Thoracic aorta (tissue), 2 donors: ENCODE measurements around the gene ACSL6. TPM values are rescaled to one million over a fixed set of nuclear protein-coding genes. Genes with fewer than 3 reads are reported as not detected.

Experiments
- ATAC-seq: fragments of 150-250 bp; one replicate; pipeline ENCODE4 v1.8.0; 2017; ENCODE audit warnings: low read depth; ENCODE audit not compliant: insufficient number of reproducible peaks, low FRiP score
- DNase-seq: peaks from one replicate; pipeline ENCODE4 v3.0.0-alpha.2; 2020; ENCODE audit warnings: low spot score
- H3K27ac ChIP-seq, 2 donors: fragments of 200-600 bp; sonication (generic); 1 replicate in 1 of 2; 2 replicates in 1 of 2; pipeline ENCODE4 v1.5.1; 2016; ENCODE audit warnings: mild to moderate bottlenecking in 2 of 2, moderate library complexity in 2 of 2
- H3K27me3 ChIP-seq: fragments of 200-600 bp; sonication (generic); replicated peaks from 2 replicates; pipeline ENCODE4 v1.6.0; 2016; ENCODE audit warnings: mild to moderate bottlenecking; ENCODE audit not compliant: insufficient read depth
- H3K36me3 ChIP-seq: fragments of 200-600 bp; sonication (generic); one replicate; pipeline ENCODE4 v1.5.1; 2016
- H3K4me1 ChIP-seq, 2 donors: fragments of 200-600 bp; sonication (generic); 1 replicate in 1 of 2; 2 replicates in 1 of 2; pipeline versions ENCODE4 v1.5.1 to v1.6.0; 2016; ENCODE audit warnings: low read depth in 2 of 2, mild to moderate bottlenecking in 1 of 2; ENCODE audit not compliant: control insufficient read depth in 1 of 2
- H3K4me3 ChIP-seq: fragments of 200-600 bp; sonication (generic); 2 replicates; pipeline ENCODE4 v1.5.1; 2016; ENCODE audit warnings: mild to moderate bottlenecking
- H3K9me3 ChIP-seq: fragments of 200-600 bp; sonication (generic); 2 replicates; pipeline ENCODE4 v1.5.1; 2016
- total RNA-seq, 2 donors: library from RNA; depleted of rRNA; stranded (reverse); fragments of >200 nt; gene quantifications; one replicate each; pipeline versions ENCODE4 v1.1.0 to v1.2.3, GENCODE V29; 2016
- TF ChIP-seq, protein P1 (sequence below): fragments of 200-600 bp; sonication (generic); IDR thresholded peaks from one replicate; pipeline ENCODE4 v1.5.1; 2019; ENCODE audit warnings: antibody characterized with exemption

Gene ACSL6
- total RNA-seq, 2 donors from 2014 or later: 1.6 TPM

DNA sequence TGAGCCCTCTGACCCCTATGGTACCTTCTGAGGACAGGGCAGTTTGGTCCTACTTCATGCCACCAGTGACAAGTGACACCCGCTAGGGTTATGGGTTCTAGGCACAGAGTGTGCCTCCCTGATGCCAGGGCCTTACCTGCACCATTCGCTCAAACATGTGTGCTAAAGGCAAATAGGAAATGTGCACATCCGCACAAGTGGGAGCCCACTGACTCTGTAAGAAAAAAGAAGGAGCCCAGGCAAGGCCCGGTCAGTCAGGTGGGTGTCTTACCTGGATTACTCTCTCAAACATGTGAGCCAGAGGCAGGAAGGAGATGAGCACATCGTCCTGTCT lies 36.9 kb downstream of the ACSL6 start:
- DNase-seq: no peak
- ATAC-seq: no peak
- H3K4me3 ChIP-seq: no peak overlapping the region
- no peak overlapping the region for H3K27ac ChIP-seq
- no peaks in the 10 kb centered on the region for H3K9me3 ChIP-seq
- no peaks in the 10 kb centered on the region for H3K36me3 ChIP-seq
- TF ChIP-seq, protein P1, sequence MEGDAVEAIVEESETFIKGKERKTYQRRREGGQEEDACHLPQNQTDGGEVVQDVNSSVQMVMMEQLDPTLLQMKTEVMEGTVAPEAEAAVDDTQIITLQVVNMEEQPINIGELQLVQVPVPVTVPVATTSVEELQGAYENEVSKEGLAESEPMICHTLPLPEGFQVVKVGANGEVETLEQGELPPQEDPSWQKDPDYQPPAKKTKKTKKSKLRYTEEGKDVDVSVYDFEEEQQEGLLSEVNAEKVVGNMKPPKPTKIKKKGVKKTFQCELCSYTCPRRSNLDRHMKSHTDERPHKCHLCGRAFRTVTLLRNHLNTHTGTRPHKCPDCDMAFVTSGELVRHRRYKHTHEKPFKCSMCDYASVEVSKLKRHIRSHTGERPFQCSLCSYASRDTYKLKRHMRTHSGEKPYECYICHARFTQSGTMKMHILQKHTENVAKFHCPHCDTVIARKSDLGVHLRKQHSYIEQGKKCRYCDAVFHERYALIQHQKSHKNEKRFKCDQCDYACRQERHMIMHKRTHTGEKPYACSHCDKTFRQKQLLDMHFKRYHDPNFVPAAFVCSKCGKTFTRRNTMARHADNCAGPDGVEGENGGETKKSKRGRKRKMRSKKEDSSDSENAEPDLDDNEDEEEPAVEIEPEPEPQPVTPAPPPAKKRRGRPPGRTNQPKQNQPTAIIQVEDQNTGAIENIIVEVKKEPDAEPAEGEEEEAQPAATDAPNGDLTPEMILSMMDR: no peak
- H3K4me1 ChIP-seq: peaks cover 0 to 15% of the 10 kb centered on the region in 2 donors
- no peaks in the 10 kb centered on the region for H3K27me3 ChIP-seq

DNA sequence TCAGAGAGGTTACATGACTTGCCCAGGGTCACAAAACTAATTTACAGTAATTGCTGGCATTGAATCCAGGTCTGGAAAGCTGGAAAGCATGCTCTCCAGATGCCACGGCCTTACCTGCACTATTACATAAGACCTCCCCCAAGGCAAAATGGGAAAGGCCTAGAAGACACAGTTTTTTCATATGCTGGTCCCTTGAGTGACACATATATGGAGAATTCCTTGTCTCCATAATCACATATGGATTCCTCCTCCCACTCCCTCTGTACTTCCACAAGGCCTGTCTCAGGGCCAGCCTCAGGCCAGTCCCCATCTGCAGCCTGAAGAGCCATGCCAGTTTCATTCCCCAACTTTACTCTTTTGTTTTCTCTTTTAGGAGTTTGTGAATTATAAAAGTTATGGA lies 37.4 kb downstream of the ACSL6 start:
- TF ChIP-seq, protein P1: no peak
- H3K9me3 ChIP-seq: no peaks in the 10 kb centered on the region
- peaks cover 0 to 15% of the 10 kb centered on the region in 2 donors for H3K4me1 ChIP-seq
- no peak overlapping the region for H3K27ac ChIP-seq
- no peaks in the 10 kb centered on the region for H3K27me3 ChIP-seq
- H3K4me3 ChIP-seq: no peak overlapping the region
- ATAC-seq: no peak
- DNase-seq: no peak
- no peaks in the 10 kb centered on the region for H3K36me3 ChIP-seq

DNA sequence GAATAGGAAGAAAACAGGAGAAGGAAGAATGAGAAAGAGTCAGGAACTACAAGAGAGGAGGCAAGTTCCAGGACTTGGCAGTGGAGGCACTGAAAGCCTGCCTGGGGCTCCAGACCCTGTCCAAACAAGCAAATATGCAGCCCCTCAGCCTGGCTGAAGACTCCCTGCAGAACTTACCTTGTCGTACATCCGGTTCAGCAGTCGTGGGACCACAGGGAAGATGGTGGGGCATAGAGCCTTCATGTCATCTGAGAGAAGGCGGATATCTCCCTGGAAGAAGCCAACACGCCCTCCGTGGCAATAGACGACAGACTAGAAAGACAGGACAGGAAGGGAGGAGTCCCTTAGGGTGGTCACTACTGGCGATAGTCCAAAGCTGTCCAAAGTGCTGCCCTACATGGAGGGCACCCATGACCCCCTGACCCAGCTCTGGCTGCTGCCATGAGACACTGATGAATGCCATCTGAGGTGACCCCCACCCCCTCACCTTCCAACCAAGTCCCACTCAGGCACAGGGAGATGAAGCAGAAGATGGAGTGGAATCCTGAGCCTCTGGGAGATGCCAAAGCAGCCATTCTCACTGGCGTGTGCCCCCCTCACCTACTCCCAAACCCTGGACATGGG lies 38.3 kb downstream of the ACSL6 start:
- ATAC-seq (no peak), DNase-seq (no peak)
- Histone ChIP-seq H3K4me3 (no peak overlapping the region), H3K27ac (no peak overlapping the region), H3K9me3 (no peaks in the 10 kb centered on the region), H3K36me3 (no peaks in the 10 kb centered on the region), H3K27me3 (no peaks in the 10 kb centered on the region), H3K4me1 (peaks cover 0 to 15% of the 10 kb centered on the region in 2 donors)
- TF ChIP-seq, protein P1: no peak

DNA sequence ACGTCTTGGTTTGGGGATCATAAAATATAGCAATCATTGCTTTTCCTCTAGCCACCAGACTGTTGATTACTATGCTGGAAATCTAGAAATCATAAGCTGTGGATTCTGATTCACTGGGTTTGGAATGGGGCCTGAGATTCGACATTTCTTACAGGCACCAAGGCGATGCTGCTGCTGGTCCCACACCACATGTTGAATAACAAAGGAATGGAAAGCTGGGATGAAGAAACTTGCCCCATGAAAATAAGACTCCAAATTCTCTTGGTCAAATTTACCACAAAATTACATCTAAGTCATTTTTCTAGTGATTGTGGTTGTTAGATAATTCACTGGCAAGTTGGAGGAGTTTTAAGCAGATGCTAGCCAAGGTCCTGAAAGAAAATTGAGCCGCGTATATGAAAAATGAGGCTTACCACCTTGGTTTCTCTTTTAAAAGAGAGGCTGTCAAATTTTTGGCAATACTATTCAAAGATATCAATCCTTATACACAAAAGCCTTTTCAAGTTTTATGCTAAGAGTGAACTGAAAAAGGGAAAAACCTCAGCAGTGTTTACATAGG lies 43.0 kb downstream of the ACSL6 start:
- DNase-seq (no peak), ATAC-seq (no peak)
- no peaks in the 10 kb centered on the region for H3K9me3 ChIP-seq
- H3K36me3 ChIP-seq: no peaks in the 10 kb centered on the region
- no peaks in the 10 kb centered on the region for H3K4me1 ChIP-seq
- H3K27me3 ChIP-seq: no peaks in the 10 kb centered on the region
- no peak overlapping the region for H3K27ac ChIP-seq
- H3K4me3 ChIP-seq: no peak overlapping the region
- TF ChIP-seq, protein P1: no peak

DNA sequence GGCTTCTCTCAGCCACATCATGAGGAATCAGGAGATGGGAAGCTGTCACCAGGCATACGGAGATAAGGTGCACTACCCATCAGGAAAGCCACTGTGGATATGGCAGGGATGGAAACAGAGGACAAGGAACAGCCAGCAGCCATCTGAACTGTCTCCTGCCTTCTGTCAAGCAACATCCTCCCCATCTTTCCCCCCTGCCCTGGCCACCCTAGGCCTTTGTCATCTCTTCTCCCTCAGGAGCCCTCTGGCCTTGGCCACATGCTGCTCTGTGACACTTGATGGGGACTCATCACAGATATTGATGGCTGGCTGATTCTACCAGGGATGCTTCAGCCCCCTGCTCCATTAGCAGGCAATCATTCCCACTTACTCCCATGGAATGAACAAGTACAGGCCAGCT lies 44.9 kb downstream of the ACSL6 start:
- no peaks in the 10 kb centered on the region for H3K9me3 ChIP-seq
- H3K27ac ChIP-seq: no peak overlapping the region
- no peak overlapping the region for H3K4me3 ChIP-seq
- DNase-seq: no peak
- H3K36me3 ChIP-seq: no peaks in the 10 kb centered on the region
- ATAC-seq: no peak
- no peaks in the 10 kb centered on the region for H3K4me1 ChIP-seq
- TF ChIP-seq, protein P1: no peak
- no peaks in the 10 kb centered on the region for H3K27me3 ChIP-seq
